Suprapubic skin (tissue), 4 donors: ENCODE measurements around the gene MRPS30. TPM values are rescaled to one million over a fixed set of nuclear protein-coding genes. Genes with fewer than 3 reads are reported as not detected.

Source experiments
- DNase-seq, 2 donors: peaks; one replicate each; pipeline ENCODE4 v3.0.0-alpha.2; 2019; ENCODE audit warnings: low spot score in 2 of 2
- H3K27ac ChIP-seq: fragments of 200-600 bp; sonication (generic); one replicate; pipeline ENCODE4 v1.5.1; 2019
- H3K27me3 ChIP-seq: fragments of 200-600 bp; sonication (generic); one replicate; pipeline ENCODE4 v1.5.1; 2019
- H3K36me3 ChIP-seq: fragments of 200-600 bp; sonication (generic); one replicate; pipeline ENCODE4 v1.5.1; 2019
- H3K4me1 ChIP-seq: fragments of 200-600 bp; sonication (generic); one replicate; pipeline ENCODE4 v1.5.1; 2019
- H3K4me3 ChIP-seq: fragments of 200-600 bp; sonication (generic); one replicate; pipeline ENCODE4 v1.5.1; 2019; ENCODE audit warnings: mild to moderate bottlenecking
- H3K9me3 ChIP-seq: fragments of 200-600 bp; sonication (generic); one replicate; pipeline ENCODE4 v1.5.1; 2019
- EP300 ChIP-seq: sonication (generic); formaldehyde crosslinking; IDR thresholded peaks from one replicate; pipeline ENCODE4 v1.6.1; 2017; ENCODE audit warnings: antibody characterized with exemption
- POLR2A ChIP-seq, 2 donors: fragments of 450-650 bp; IDR thresholded peaks; one replicate each; pipeline ENCODE4 v1.6.1; 2017; ENCODE audit warnings: antibody characterized with exemption in 2 of 2, mild to moderate bottlenecking in 2 of 2, moderate library complexity in 2 of 2
- POLR2AphosphoS5 ChIP-seq, 3 donors: sonication (generic); formaldehyde crosslinking; IDR thresholded peaks; one replicate each; pipeline ENCODE4 v1.6.1; 2017; ENCODE audit warnings: antibody characterized with exemption in 3 of 3
- WGBS: methylation state at CpG from one replicate; pipeline ENCODE4 v1.1.5; 2018; 5-methylcytosine and 5-hydroxymethylcytosine counted together
- total RNA-seq, 4 donors: library from RNA; depleted of rRNA; stranded (reverse); fragments of >200 nt; gene quantifications; one replicate each; pipeline ENCODE4 v1.1.0, GENCODE V29; 2016
- TF ChIP-seq, protein P1 (sequence below), 2 donors: fragments of 200-600 bp in 1 of 2; fragments of 450-650 bp in 1 of 2; sonication (generic) in 1 of 2; IDR thresholded peaks; one replicate each; pipeline ENCODE4 v1.5.1; 2016 to 2019; ENCODE audit warnings: antibody characterized with exemption in 2 of 2, mild to moderate bottlenecking in 1 of 2, moderate library complexity in 1 of 2

MRPS30 gene
- total RNA-seq, 4 donors from 2014 or later, result 60.0 to 79.5 (median 78.4) TPM

DNA sequence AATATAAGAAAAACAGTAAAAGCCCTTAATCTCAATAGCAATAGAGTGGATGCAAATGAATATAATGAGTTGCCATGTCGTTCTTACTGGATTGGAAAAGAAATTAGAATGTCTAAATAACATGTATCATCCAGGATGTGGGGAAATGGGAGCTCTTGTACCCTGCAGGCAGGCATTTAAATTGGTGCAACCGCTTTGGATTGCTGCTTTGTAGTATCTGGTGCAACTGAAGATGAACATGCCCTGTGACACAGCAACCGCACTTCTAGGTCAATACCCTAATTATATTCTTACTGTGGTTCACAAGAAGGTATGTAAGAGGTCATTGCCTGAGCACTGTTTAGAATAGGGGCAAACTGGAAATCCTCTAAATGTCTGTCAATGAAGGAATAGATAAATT lies 18.9 kb downstream of the MRPS30 start:
- no peak for DNase-seq
- no peaks in the 10 kb centered on the region for H3K27me3 ChIP-seq
- H3K4me1 ChIP-seq, result no peaks in the 10 kb centered on the region
- WGBS, result 88% methylated on average over 3 of the region's 3 CpGs
- no peak overlapping the region for H3K27ac ChIP-seq
- no peaks in the 10 kb centered on the region for H3K9me3 ChIP-seq
- TF ChIP-seq POLR2A (IDR thresholded peaks at IDR 0.05) (no peak), EP300 (no peak), POLR2AphosphoS5 (IDR thresholded peaks at IDR 0.05) (no peak)
- TF ChIP-seq, protein P1, sequence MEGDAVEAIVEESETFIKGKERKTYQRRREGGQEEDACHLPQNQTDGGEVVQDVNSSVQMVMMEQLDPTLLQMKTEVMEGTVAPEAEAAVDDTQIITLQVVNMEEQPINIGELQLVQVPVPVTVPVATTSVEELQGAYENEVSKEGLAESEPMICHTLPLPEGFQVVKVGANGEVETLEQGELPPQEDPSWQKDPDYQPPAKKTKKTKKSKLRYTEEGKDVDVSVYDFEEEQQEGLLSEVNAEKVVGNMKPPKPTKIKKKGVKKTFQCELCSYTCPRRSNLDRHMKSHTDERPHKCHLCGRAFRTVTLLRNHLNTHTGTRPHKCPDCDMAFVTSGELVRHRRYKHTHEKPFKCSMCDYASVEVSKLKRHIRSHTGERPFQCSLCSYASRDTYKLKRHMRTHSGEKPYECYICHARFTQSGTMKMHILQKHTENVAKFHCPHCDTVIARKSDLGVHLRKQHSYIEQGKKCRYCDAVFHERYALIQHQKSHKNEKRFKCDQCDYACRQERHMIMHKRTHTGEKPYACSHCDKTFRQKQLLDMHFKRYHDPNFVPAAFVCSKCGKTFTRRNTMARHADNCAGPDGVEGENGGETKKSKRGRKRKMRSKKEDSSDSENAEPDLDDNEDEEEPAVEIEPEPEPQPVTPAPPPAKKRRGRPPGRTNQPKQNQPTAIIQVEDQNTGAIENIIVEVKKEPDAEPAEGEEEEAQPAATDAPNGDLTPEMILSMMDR (IDR thresholded peaks at IDR 0.05), result no peak
- H3K4me3 ChIP-seq, result no peak overlapping the region
- H3K36me3 ChIP-seq, result peaks cover 4% of the 10 kb centered on the region

DNA sequence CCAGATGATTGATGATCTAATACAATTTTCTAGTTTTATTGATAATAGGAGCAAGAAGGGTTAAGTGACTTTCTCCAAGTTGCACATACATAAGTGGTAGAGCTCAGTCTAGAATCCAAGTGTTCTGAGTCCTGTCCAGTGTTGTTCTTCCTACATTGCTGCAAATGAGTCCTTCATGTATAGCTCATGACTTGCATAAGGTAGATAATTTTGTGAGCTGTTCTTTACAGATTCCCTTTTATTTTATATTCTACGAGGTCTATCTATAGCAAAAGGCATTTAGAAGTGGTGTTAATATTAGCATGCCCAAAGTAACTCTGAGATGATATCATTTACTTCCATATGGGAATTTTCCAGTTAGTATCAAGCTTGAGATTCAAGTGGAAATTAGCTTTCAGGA lies 20.0 kb downstream of the MRPS30 start:
- no peak for DNase-seq
- 83% methylated on average over 1 of the region's 1 CpG for WGBS
- no peaks in the 10 kb centered on the region for H3K9me3 ChIP-seq
- no peak overlapping the region for H3K27ac ChIP-seq
- TF ChIP-seq, protein P1 (IDR thresholded peaks at IDR 0.05), result no peak
- TF ChIP-seq EP300, result no peak
- no peak for TF ChIP-seq POLR2AphosphoS5 (IDR thresholded peaks at IDR 0.05)
- TF ChIP-seq POLR2A (IDR thresholded peaks at IDR 0.05), result no peak
- H3K4me3 ChIP-seq, result no peak overlapping the region
- H3K27me3 ChIP-seq, result no peaks in the 10 kb centered on the region
- peaks cover 4% of the 10 kb centered on the region for H3K36me3 ChIP-seq
- H3K4me1 ChIP-seq, result no peaks in the 10 kb centered on the region

DNA sequence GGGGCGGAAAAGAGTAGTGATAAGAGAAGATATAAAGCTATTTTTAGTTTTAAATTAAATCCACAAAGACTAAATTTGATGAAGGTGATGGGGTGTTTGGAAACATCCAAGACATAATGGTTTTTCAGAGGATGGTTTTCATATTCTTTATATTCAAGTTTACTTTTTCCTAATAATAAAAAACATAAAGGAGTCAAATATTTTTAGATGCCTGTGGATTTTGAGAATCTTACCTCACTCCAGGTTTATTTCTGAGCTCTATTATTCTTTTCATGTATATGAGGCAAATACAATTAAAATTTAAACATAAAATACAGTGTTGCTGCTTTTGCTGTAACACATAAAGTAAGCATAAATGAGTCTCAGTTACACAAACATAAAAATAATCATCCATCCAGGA lies 22.2 kb downstream of the MRPS30 start:
- H3K27ac ChIP-seq, result no peak overlapping the region
- no peaks in the 10 kb centered on the region for H3K27me3 ChIP-seq
- peaks cover 4% of the 10 kb centered on the region for H3K36me3 ChIP-seq
- no peaks in the 10 kb centered on the region for H3K4me1 ChIP-seq
- DNase-seq, result no peak
- H3K9me3 ChIP-seq, result no peaks in the 10 kb centered on the region
- 94% methylated on average over 1 of the region's 1 CpG for WGBS
- no peak overlapping the region for H3K4me3 ChIP-seq
- TF ChIP-seq POLR2A (IDR thresholded peaks at IDR 0.05), result no peak
- TF ChIP-seq, protein P1 (IDR thresholded peaks at IDR 0.05), result no peak
- no peak for TF ChIP-seq POLR2AphosphoS5 (IDR thresholded peaks at IDR 0.05)
- no peak for TF ChIP-seq EP300

DNA sequence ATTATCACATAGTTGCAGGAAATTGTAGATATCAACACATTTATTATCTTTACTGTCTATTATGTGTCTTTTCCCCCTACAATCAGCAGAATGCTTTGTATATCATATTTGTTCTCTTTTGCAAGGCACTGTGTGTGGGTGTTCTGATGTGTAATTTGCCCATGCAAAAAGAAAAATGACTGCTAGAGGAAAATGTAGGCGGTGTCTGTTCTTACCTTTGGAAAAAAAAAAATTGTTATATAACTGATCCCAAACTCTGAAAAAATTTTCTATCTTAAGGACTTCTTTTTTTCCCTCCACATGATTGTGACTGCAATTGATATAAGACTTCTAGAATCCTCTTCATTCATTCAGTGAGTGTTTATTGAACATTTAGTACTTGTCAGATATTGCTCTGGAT lies 24.5 kb downstream of the MRPS30 start:
- no peak for DNase-seq
- Histone ChIP-seq H3K4me3 (no peak overlapping the region), H3K27me3 (no peaks in the 10 kb centered on the region), H3K27ac (no peak overlapping the region), H3K9me3 (no peaks in the 10 kb centered on the region), H3K4me1 (no peaks in the 10 kb centered on the region), H3K36me3 (no peaks in the 10 kb centered on the region)
- TF ChIP-seq EP300 (no peak), POLR2A (IDR thresholded peaks at IDR 0.05) (no peak), POLR2AphosphoS5 (IDR thresholded peaks at IDR 0.05) (no peak)
- TF ChIP-seq, protein P1 (IDR thresholded peaks at IDR 0.05), result no peak
- 88% methylated on average over 1 of the region's 1 CpG for WGBS

DNA sequence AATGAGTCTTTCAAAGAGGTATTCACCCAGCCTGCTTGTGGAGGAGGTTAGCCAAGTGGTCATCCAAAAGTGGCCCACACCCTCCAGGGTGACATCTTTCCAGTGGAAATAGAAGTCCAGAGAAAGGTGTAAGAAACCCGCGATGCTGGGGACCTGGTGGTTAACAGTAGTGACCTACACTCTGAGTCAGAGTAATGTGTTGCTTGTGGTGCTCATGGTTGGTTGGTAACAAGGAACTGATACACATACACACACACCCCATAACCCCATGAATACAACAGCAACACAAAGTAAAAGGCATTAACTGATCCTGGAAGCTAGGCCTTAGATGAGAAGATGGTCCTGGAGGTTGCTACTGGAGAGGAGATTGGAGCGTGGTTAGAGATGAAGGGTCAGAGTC lies 26.9 kb downstream of the MRPS30 start:
- WGBS, result 98% methylated on average over 3 of the region's 3 CpGs
- Histone ChIP-seq H3K9me3 (peaks cover 6% of the 10 kb centered on the region), H3K36me3 (no peaks in the 10 kb centered on the region), H3K27ac (no peak overlapping the region), H3K4me3 (no peak overlapping the region), H3K4me1 (no peaks in the 10 kb centered on the region), H3K27me3 (no peaks in the 10 kb centered on the region)
- DNase-seq, result no peak
- TF ChIP-seq POLR2A (IDR thresholded peaks at IDR 0.05) (no peak), POLR2AphosphoS5 (IDR thresholded peaks at IDR 0.05) (no peak), EP300 (no peak)
- TF ChIP-seq, protein P1 (IDR thresholded peaks at IDR 0.05), result no peak
